A673 (cell line): ENCODE results near the gene TTC1.

Source experiments
- EZH2 ChIP-seq: fragments of 200-600 bp; sonication (generic); IDR thresholded peaks from 2 replicates; pipeline ENCODE4 v1.6.1; 2017; ENCODE audit warnings: borderline replicate concordance, low read depth, mild to moderate bottlenecking, mixed read lengths, antibody characterized with exemption, low read length; ENCODE audit not compliant: poor library complexity, severe bottlenecking
- TF ChIP-seq, protein P1 (sequence below): fragments of 300-800, 200-600 bp; sonication (generic); conservative IDR thresholded peaks from 2 replicates; pipeline ENCODE4 v1.5.1; 2017; ENCODE audit warnings: low read depth, mild to moderate bottlenecking, antibody characterized with exemption, low read length, moderate library complexity, mixed read lengths

DNA sequence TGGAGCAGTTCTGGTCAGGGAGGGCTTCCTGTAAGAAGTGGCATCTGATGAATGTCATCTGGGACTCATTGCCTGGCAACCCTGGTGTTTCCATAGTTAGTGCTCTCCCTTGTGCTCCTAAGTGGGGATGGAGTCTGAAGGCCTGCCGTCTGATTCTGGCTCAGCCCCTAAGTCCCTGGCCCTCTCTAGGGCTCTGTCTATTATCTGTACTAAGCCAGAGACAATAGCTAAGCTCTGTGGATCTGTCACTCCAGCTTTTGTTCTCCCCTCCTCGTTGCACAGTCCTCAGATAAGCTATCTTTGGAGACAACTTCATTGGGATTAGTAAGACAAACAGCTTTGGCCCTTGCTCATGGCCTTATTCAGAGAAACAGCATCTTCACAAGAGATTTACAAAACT, 30.6 kb upstream of the TTC1 start:
- TF ChIP-seq, protein P1, sequence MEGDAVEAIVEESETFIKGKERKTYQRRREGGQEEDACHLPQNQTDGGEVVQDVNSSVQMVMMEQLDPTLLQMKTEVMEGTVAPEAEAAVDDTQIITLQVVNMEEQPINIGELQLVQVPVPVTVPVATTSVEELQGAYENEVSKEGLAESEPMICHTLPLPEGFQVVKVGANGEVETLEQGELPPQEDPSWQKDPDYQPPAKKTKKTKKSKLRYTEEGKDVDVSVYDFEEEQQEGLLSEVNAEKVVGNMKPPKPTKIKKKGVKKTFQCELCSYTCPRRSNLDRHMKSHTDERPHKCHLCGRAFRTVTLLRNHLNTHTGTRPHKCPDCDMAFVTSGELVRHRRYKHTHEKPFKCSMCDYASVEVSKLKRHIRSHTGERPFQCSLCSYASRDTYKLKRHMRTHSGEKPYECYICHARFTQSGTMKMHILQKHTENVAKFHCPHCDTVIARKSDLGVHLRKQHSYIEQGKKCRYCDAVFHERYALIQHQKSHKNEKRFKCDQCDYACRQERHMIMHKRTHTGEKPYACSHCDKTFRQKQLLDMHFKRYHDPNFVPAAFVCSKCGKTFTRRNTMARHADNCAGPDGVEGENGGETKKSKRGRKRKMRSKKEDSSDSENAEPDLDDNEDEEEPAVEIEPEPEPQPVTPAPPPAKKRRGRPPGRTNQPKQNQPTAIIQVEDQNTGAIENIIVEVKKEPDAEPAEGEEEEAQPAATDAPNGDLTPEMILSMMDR, result no peak
- no peak for TF ChIP-seq EZH2
